Right lobe of liver (tissue), 6 donors: ENCODE measurements around the gene OSBPL2. TPM values are rescaled to one million over a fixed set of nuclear protein-coding genes. Genes with fewer than 3 reads are reported as not detected.

Source experiments
- ATAC-seq, 4 donors: fragments of 200-7000 bp; cut with Tn5 transposase; one replicate each; pipeline ENCODE4 v1.9.1; 2020; ENCODE audit warnings: mild to moderate bottlenecking in 4 of 4, moderate library complexity in 4 of 4
- DNase-seq, 3 donors: peaks; one replicate each; pipeline ENCODE4 v3.0.0-alpha.2; 2020
- H3K27ac ChIP-seq, 3 donors: fragments of 200-600 bp; one replicate each; pipeline ENCODE4 v1.8.0; 2022
- H3K27me3 ChIP-seq, 2 donors: fragments of 200-600 bp; one replicate each; pipeline ENCODE4 v1.8.0; 2022
- H3K36me3 ChIP-seq, 4 donors: fragments of 200-600 bp; sonication (generic) in 1 of 4; one replicate each; pipeline versions ENCODE4 v1.5.1 to v1.8.0; 2017 to 2022; ENCODE audit warnings: control low read depth in 1 of 4
- H3K4me1 ChIP-seq, 4 donors: fragments of 200-600 bp; sonication (generic) in 1 of 4; one replicate each; pipeline versions ENCODE4 v1.5.1 to v1.8.0; 2017 to 2022; ENCODE audit warnings: control low read depth in 1 of 4
- H3K4me3 ChIP-seq, 3 donors: fragments of 200-600 bp; one replicate each; pipeline ENCODE4 v1.8.0; 2022
- H3K9me3 ChIP-seq, 4 donors: fragments of 200-600 bp; sonication (generic) in 1 of 4; one replicate each; pipeline versions ENCODE4 v1.5.1 to v1.8.0; 2017 to 2022; ENCODE audit warnings: control low read depth in 1 of 4
- POLR2A ChIP-seq: fragments of 450-650 bp; IDR thresholded peaks from one replicate; pipeline ENCODE4 v1.6.1; 2017; ENCODE audit warnings: antibody characterized with exemption, mild to moderate bottlenecking
- WGBS: methylation state at CpG from one replicate; pipeline ENCODE4 v1.1.6; 2018; ENCODE audit warnings: low coverage, low lambda C conversion rate; ENCODE audit not compliant: insufficient coverage; ENCODE audit errors: missing lambda C conversion rate; 5-methylcytosine and 5-hydroxymethylcytosine counted together
- intact Hi-C, 2 donors: fragments of 100-400 bp; cut with DNase I; formaldehyde crosslinking; loops; one replicate each; pipeline versions ENCODE4 v1.11.2 to v1.14.1; 2022
- total RNA-seq, 6 experiments: library from RNA; depleted of rRNA in 2 of 6; stranded (reverse); fragments of >200 nt in 2 of 6; fragmentation: NEBNext Ultra II Directional in 3 of 6; extraction: Animal tissue kit (Norgen Biotek cat#: 25700) in 3 of 6; gene quantifications; one replicate each; pipeline versions ENCODE4 v1.1.0 to v1.2.4, GENCODE V29; 2016 to 2023
- TF ChIP-seq, protein P1 (sequence below), 4 donors: fragments of 200-600 bp in 3 of 4; fragments of 450-650 bp in 1 of 4; IDR thresholded peaks; one replicate each; pipeline versions ENCODE4 v1.5.1 to v1.8.0; 2016 to 2022; ENCODE audit warnings: antibody characterized with exemption in 4 of 4, mild to moderate bottlenecking in 2 of 4
- donor health status: DM: no; HTN: yes; CAD: no.
- donor health status: DM: no; HTN: no; CAD: no.
- donor health status: DM: no; HTN: no; CAD: no.
- donor health status: DM: no; HTN: yes; CAD: no.
- donor health status: DM: no; HTN: yes; CAD: no.

OSBPL2 gene
- total RNA-seq, 6 experiments from 2014 or later = 15.6 to 27.8 (median 21.2) TPM

- Histone ChIP-seq H3K27ac (no peak overlapping the region), H3K4me1 (peaks cover 0 to 3% (median 0%) of the 10 kb centered on the region in 4 donors), H3K36me3 (peaks cover 0 to 53% (median 19%) of the 10 kb centered on the region in 4 donors), H3K27me3 (no peaks in the 10 kb centered on the region), H3K9me3 (no peaks in the 10 kb centered on the region), H3K4me3 (no peak overlapping the region)
- TF ChIP-seq POLR2A = no peak
- TF ChIP-seq, protein P1, sequence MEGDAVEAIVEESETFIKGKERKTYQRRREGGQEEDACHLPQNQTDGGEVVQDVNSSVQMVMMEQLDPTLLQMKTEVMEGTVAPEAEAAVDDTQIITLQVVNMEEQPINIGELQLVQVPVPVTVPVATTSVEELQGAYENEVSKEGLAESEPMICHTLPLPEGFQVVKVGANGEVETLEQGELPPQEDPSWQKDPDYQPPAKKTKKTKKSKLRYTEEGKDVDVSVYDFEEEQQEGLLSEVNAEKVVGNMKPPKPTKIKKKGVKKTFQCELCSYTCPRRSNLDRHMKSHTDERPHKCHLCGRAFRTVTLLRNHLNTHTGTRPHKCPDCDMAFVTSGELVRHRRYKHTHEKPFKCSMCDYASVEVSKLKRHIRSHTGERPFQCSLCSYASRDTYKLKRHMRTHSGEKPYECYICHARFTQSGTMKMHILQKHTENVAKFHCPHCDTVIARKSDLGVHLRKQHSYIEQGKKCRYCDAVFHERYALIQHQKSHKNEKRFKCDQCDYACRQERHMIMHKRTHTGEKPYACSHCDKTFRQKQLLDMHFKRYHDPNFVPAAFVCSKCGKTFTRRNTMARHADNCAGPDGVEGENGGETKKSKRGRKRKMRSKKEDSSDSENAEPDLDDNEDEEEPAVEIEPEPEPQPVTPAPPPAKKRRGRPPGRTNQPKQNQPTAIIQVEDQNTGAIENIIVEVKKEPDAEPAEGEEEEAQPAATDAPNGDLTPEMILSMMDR (IDR thresholded peaks at IDR 0.05) = no peak
- DNase-seq (no peak), ATAC-seq (peak in 3 of 4 donors; percentile 14 to 37 (median 24))
- intact Hi-C loops = no loop called here
- 88% methylated on average over 7 of the region's 16 CpGs for WGBS
Observed at GRCh38 chr20:62282877-62283503, 44.7 kb downstream of the OSBPL2 start.

DNA sequence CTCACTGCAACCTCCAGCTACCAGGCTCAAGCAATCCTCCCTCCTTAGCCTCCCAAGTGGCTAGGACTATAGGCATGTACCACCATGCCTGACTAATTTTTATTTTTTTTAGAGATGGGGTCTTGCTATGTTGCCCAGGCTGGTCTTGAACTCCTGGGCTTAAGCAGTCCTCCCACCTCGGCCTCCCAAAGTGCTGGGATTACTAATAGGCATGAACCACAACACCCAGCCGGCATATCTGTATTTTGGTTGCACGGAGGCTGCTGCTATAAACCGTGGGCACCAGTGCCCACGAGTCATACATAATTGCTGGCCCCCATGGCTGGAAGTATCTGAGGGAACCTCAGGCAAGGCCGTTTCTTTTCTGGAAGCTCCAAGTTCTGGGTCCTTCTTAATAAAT, 46.1 kb downstream of the OSBPL2 start:
- H3K36me3 ChIP-seq = peaks cover 0 to 52% (median 18%) of the 10 kb centered on the region in 4 donors
- intact Hi-C loops = no loop called here
- H3K27me3 ChIP-seq = no peaks in the 10 kb centered on the region
- DNase-seq (no peak), ATAC-seq (no peak)
- no peak overlapping the region for H3K4me3 ChIP-seq
- TF ChIP-seq, protein P1 (IDR thresholded peaks at IDR 0.05) = no peak
- TF ChIP-seq POLR2A = no peak
- no peak overlapping the region for H3K27ac ChIP-seq
- peaks cover 0 to 3% (median 0%) of the 10 kb centered on the region in 4 donors for H3K4me1 ChIP-seq
- WGBS = 83% methylated on average over 3 of the region's 6 CpGs
- H3K9me3 ChIP-seq = no peaks in the 10 kb centered on the region

- intact Hi-C loops = no loop called here
- 87% methylated on average over 6 of the region's 6 CpGs for WGBS
- DNase-seq (no peak), ATAC-seq (no peak)
- no peaks in the 10 kb centered on the region for H3K9me3 ChIP-seq
- H3K27me3 ChIP-seq = no peaks in the 10 kb centered on the region
- H3K36me3 ChIP-seq = peaks cover 0 to 50% (median 14%) of the 10 kb centered on the region in 4 donors
- H3K4me1 ChIP-seq = peaks cover 0 to 3% (median 0%) of the 10 kb centered on the region in 4 donors
- peak overlapping the region in 1 of 3 donors; percentile 18 for H3K27ac ChIP-seq
- no peak overlapping the region for H3K4me3 ChIP-seq
- TF ChIP-seq POLR2A = no peak
- TF ChIP-seq, protein P1 (IDR thresholded peaks at IDR 0.05) = no peak
Observed at GRCh38 chr20:62285151-62285550, 46.8 kb downstream of the OSBPL2 start.

DNA sequence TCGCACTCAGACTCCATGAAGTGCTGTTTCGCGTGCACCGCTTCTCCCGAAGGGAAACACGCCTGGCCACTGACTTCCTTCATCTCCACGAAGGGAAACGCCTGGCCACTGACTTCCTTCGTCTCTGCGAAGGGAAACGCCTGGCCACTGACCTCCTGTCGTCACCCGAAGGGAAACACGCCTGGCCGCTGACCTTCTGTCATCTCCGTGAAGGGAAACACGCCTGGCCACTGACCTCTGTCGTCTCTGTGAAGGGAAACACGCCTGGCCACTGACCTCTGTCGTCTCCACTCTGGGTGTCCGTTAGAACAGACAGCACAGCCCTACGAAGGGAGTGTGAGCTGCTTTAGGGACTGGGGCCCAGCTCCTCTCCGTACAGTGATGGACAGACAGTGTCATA, 47.4 kb downstream of the OSBPL2 start:
- peak; percentile 80 to 90 (median 84) for ATAC-seq
- Histone ChIP-seq H3K4me1 (peaks cover 0 to 3% (median 0%) of the 10 kb centered on the region in 4 donors), H3K27ac (peak overlapping the region in 1 of 3 donors; percentile 18), H3K36me3 (peaks cover 0 to 49% (median 12%) of the 10 kb centered on the region in 4 donors), H3K4me3 (no peak overlapping the region), H3K9me3 (no peaks in the 10 kb centered on the region), H3K27me3 (no peaks in the 10 kb centered on the region)
- WGBS = 54% methylated on average over 14 of the region's 23 CpGs
- intact Hi-C loops = no loop called here
- no peak for TF ChIP-seq POLR2A
- TF ChIP-seq, protein P1 (IDR thresholded peaks at IDR 0.05) = no peak
- DNase-seq = peak; percentile 75 to 80 (median 76)
